Neural cell (in vitro differentiated cells): Measurements from ENCODE around the gene CDH12. TPM values are rescaled to one million over a fixed set of nuclear protein-coding genes. Genes with fewer than 3 reads are reported as not detected.

Experiments
- H2AFZ ChIP-seq: fragments of 200-600, 300-800 bp; sonication (generic), shearing (Covaris generic); 2 replicates; pipeline ENCODE4 v1.6.0; 2014; ENCODE audit warnings: low read depth, mild to moderate bottlenecking, antibody characterized with exemption, low read length, moderate library complexity
- H3F3A ChIP-seq: fragments of 200-600 bp; shearing (Covaris generic); 2 replicates; pipeline ENCODE4 v1.6.1; 2016; ENCODE audit warnings: mild to moderate bottlenecking, moderate library complexity, mixed read lengths, antibody characterized with exemption, low read length; ENCODE audit not compliant: insufficient read depth, poor library complexity, severe bottlenecking
- H3K27ac ChIP-seq: fragments of 200-600, 300-800 bp; sonication (generic), shearing (Covaris generic); 2 replicates; pipeline ENCODE4 v1.5.1; 2014; ENCODE audit warnings: mild to moderate bottlenecking, low read length, moderate library complexity
- H3K27me3 ChIP-seq: fragments of 300-800, 200-600 bp; sonication (generic), shearing (Covaris generic); 2 replicates; pipeline ENCODE4 v1.6.0; 2014; ENCODE audit warnings: mild to moderate bottlenecking, low read depth, low read length, moderate library complexity; ENCODE audit not compliant: insufficient read depth
- H3K36me3 ChIP-seq: fragments of 300-800, 200-600 bp; sonication (generic), shearing (Covaris generic); 2 replicates; pipeline ENCODE4 v1.5.1; 2014; ENCODE audit warnings: mild to moderate bottlenecking, antibody characterized with exemption, low read length, moderate library complexity; ENCODE audit not compliant: insufficient read depth
- H3K4me2 ChIP-seq: fragments of 300-800, 200-600 bp; sonication (generic), shearing (Covaris generic); 2 replicates; pipeline ENCODE4 v1.6.0; 2014; ENCODE audit warnings: mild to moderate bottlenecking, low read length
- H3K4me3 ChIP-seq: fragments of 300-800, 200-600 bp; sonication (generic), shearing (Covaris generic); 2 replicates; pipeline ENCODE4 v1.5.1; 2014; ENCODE audit warnings: mild to moderate bottlenecking, low read length, moderate library complexity
- H3K79me2 ChIP-seq: fragments of 200-600 bp; shearing (Covaris generic); replicated peaks from 2 replicates; pipeline ENCODE4 v1.6.0; 2014; ENCODE audit warnings: mild to moderate bottlenecking, low read length, moderate library complexity; ENCODE audit not compliant: insufficient read depth
- H3K9ac ChIP-seq: fragments of 300-800, 200-600 bp; sonication (generic), shearing (Covaris generic); 2 replicates; pipeline ENCODE4 v1.6.1; 2016; ENCODE audit warnings: mild to moderate bottlenecking, low read length, mixed read lengths
- H3K9me2 ChIP-seq: fragments of 200-600 bp; shearing (Covaris generic); 2 replicates; pipeline ENCODE4 v1.6.1; 2016; ENCODE audit warnings: mild to moderate bottlenecking, low read length, mixed read lengths; ENCODE audit not compliant: insufficient read depth
- H3K9me3 ChIP-seq: fragments of 200-600, 300-800 bp; sonication (generic), shearing (Covaris generic); 2 replicates; pipeline ENCODE4 v1.6.1; 2016; ENCODE audit warnings: mild to moderate bottlenecking, mixed run types, low read length, moderate library complexity, mixed read lengths
- H4K20me1 ChIP-seq: fragments of 200-600 bp; shearing (Covaris generic); 2 replicates; pipeline ENCODE4 v1.6.1; 2016; ENCODE audit warnings: mild to moderate bottlenecking, mixed run types; ENCODE audit not compliant: insufficient read depth
- CTCF ChIP-seq: fragments of 450-650 bp; IDR thresholded peaks from 2 replicates; pipeline ENCODE4 v1.5.1; 2014; ENCODE audit warnings: antibody characterized with exemption, mild to moderate bottlenecking, moderate library complexity; ENCODE audit not compliant: poor library complexity, severe bottlenecking
- EP300 ChIP-seq: fragments of 450-650 bp; conservative IDR thresholded peaks from 2 replicates; pipeline ENCODE4 v1.6.1; 2014; ENCODE audit warnings: antibody characterized with exemption, mild to moderate bottlenecking, moderate library complexity; ENCODE audit not compliant: poor library complexity, severe bottlenecking
- EZH2 ChIP-seq: fragments of 200-600, 300-800 bp; shearing (Covaris generic), sonication (generic); IDR thresholded peaks from 2 replicates; pipeline ENCODE4 v1.6.1; 2014; ENCODE audit warnings: antibody characterized with exemption, low read length, borderline replicate concordance, mild to moderate bottlenecking; ENCODE audit not compliant: insufficient read depth, poor library complexity, severe bottlenecking
- MXI1 ChIP-seq: fragments of 450-650 bp; conservative IDR thresholded peaks from 2 replicates; pipeline ENCODE4 v1.6.1; 2014; ENCODE audit warnings: antibody characterized with exemption, mild to moderate bottlenecking; ENCODE audit not compliant: poor library complexity, severe bottlenecking
- POLR2AphosphoS5 ChIP-seq: IDR thresholded peaks from 2 replicates; pipeline ENCODE4 v1.6.1; 2012
- RAD21 ChIP-seq: fragments of 450-650 bp; conservative IDR thresholded peaks from 2 replicates; pipeline ENCODE4 v1.6.1; 2014; ENCODE audit warnings: antibody characterized with exemption, mild to moderate bottlenecking, moderate library complexity
- REST ChIP-seq: IDR thresholded peaks from 2 replicates; pipeline ENCODE4 v1.6.1; 2012; ENCODE audit warnings: borderline replicate concordance
- SMC3 ChIP-seq: fragments of 450-650 bp; conservative IDR thresholded peaks from 2 replicates; pipeline ENCODE4 v1.6.1; 2014; ENCODE audit warnings: antibody characterized with exemption, mild to moderate bottlenecking, moderate library complexity; ENCODE audit not compliant: poor library complexity
- TAF1 ChIP-seq: IDR thresholded peaks from 2 replicates; pipeline ENCODE4 v1.6.1; 2012; ENCODE audit warnings: low read depth
- polyA plus RNA-seq: library from polyadenylated mRNA; depleted of rRNA; stranded (reverse); fragments of >200 nt; gene quantifications from 2 replicates; pipeline ENCODE4 v1.2.3, GENCODE V29; 2014

Gene CDH12
- polyA plus RNA-seq, 1 donor from 2014 or later = 2.1 TPM

- Histone ChIP-seq H3K9ac (no peak overlapping the region), H2AFZ (no peak overlapping the region), H3K79me2 (no peaks in the 10 kb centered on the region), H3F3A (no peaks in the 10 kb centered on the region), H3K9me2 (no peaks in the 10 kb centered on the region), H3K27ac (no peak overlapping the region), H3K36me3 (no peaks in the 10 kb centered on the region), H3K9me3 (no peaks in the 10 kb centered on the region), H4K20me1 (no peaks in the 10 kb centered on the region), H3K4me2 (no peak overlapping the region), H3K4me3 (no peak overlapping the region), H3K27me3 (no peaks in the 10 kb centered on the region)
- TF ChIP-seq CTCF = peak; percentile 87
- TF ChIP-seq SMC3 = peak; percentile 87
- TF ChIP-seq TAF1 = no peak
- no peak for TF ChIP-seq MXI1
- TF ChIP-seq RAD21 = peak; percentile 96
- TF ChIP-seq REST = no peak
Observed at GRCh38 chr5:21802869-21803490, 1050.2 kb downstream of the CDH12 start.

- no peaks in the 10 kb centered on the region for H3K79me2 ChIP-seq
- H3K4me3 ChIP-seq = no peak overlapping the region
- H3K9ac ChIP-seq = no peak overlapping the region
- no peak overlapping the region for H3K4me2 ChIP-seq
- H3K27ac ChIP-seq = no peak overlapping the region
- no peaks in the 10 kb centered on the region for H3K36me3 ChIP-seq
- H3K27me3 ChIP-seq = no peaks in the 10 kb centered on the region
- no peaks in the 10 kb centered on the region for H3K9me2 ChIP-seq
- no peak overlapping the region for H2AFZ ChIP-seq
- TF ChIP-seq EP300 (no peak), RAD21 (no peak), SMC3 (no peak)
- no peaks in the 10 kb centered on the region for H3K9me3 ChIP-seq
- no peaks in the 10 kb centered on the region for H3F3A ChIP-seq
- no peaks in the 10 kb centered on the region for H4K20me1 ChIP-seq
Observed at GRCh38 chr5:21802100-21802499, 1051.0 kb downstream of the CDH12 start.

DNA sequence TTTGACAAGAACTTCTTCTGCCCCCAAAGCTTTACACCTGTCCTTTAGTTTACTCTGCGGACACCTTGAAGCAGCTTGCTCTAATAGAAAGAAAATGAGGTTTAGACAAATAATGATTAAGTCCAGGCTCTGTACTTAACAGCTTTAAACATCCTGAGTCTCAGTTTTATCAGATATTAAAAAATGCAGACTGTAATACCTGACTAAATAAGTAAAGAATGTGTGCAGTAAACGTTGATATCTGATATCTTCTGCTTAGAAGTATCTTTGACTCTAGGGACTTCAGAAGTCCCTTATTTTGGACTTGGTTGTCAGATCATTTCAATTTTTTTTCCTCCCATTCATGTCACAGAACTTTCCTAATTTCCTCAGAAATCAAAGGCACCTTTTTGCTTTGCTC, 1060.4 kb downstream of the CDH12 start:
- Histone ChIP-seq H3K27me3 (no peaks in the 10 kb centered on the region), H4K20me1 (no peaks in the 10 kb centered on the region), H3K9ac (no peak overlapping the region), H3K36me3 (no peaks in the 10 kb centered on the region), H3K4me3 (no peak overlapping the region), H3K79me2 (no peaks in the 10 kb centered on the region), H3K9me3 (no peaks in the 10 kb centered on the region), H2AFZ (no peak overlapping the region), H3K4me2 (no peak overlapping the region), H3F3A (no peaks in the 10 kb centered on the region), H3K27ac (no peak overlapping the region), H3K9me2 (no peaks in the 10 kb centered on the region)
- TF ChIP-seq CTCF = no peak
- TF ChIP-seq MXI1 = no peak
- TF ChIP-seq REST = no peak
- TF ChIP-seq EP300 = no peak
- no peak for TF ChIP-seq SMC3
- TF ChIP-seq TAF1 = no peak
- no peak for TF ChIP-seq POLR2AphosphoS5
- no peak for TF ChIP-seq EZH2
- no peak for TF ChIP-seq RAD21
